Testis (tissue), 2 donors: ENCODE measurements around the gene BRD9.

Experiments used
- POLR2A ChIP-seq: fragments of 450-650 bp; IDR thresholded peaks from one replicate; pipeline ENCODE4 v1.6.1; 2017; ENCODE audit warnings: antibody characterized with exemption, mild to moderate bottlenecking, moderate library complexity
- TF ChIP-seq, protein P1 (sequence below), 3 experiments: fragments of 450-650 bp in 2 of 3; fragments of 200-600 bp in 1 of 3; sonication (generic) in 1 of 3; IDR thresholded peaks; one replicate each; pipeline ENCODE4 v1.5.1; 2016 to 2019; ENCODE audit warnings: antibody characterized with exemption in 3 of 3, mild to moderate bottlenecking in 2 of 3, moderate library complexity in 1 of 3

DNA sequence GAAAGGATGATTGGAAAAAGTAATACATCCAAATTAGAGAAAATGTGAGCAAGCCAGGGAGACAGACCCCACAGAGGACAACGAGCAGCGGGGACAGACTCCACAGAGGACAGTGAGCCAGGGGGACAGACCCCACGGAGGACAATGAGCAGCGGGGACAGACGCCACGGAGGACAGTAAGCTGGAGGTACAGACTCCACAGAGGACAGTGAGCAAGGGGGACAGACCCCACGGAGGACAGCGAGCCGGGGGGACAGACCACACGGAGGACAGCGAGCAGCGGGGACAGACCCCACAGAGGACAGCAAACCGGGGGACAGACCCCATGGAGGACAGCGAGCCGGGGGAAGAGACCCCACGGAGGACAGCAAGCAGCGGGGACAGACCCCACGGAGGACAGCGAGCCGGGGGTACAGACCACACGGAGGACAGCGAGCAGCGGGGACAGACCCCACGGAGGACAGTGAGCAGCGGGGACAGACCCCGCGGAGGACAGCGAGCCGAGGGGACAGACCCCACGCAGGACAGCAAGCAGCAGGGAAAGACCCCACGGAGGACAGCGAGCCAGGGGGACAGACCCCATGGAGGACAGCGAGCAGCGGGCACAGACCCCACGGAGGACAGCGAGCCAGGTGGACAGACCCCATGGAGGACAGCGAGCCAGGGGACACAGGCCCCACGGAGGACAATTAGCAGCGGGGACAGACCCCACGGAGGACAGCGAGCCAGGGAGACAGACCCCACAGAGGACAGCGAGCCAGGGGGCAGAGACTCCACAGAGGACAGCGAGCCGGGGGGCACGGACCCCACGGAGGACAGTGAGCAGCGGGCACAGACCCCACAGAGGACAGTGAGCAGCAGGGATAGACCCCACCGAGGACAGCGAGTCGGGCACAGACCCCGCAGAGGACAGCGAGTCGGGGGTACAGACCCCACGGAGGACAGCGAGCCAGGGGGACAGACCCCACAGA is 39.9 kb downstream of the BRD9 start:
- TF ChIP-seq, protein P1, sequence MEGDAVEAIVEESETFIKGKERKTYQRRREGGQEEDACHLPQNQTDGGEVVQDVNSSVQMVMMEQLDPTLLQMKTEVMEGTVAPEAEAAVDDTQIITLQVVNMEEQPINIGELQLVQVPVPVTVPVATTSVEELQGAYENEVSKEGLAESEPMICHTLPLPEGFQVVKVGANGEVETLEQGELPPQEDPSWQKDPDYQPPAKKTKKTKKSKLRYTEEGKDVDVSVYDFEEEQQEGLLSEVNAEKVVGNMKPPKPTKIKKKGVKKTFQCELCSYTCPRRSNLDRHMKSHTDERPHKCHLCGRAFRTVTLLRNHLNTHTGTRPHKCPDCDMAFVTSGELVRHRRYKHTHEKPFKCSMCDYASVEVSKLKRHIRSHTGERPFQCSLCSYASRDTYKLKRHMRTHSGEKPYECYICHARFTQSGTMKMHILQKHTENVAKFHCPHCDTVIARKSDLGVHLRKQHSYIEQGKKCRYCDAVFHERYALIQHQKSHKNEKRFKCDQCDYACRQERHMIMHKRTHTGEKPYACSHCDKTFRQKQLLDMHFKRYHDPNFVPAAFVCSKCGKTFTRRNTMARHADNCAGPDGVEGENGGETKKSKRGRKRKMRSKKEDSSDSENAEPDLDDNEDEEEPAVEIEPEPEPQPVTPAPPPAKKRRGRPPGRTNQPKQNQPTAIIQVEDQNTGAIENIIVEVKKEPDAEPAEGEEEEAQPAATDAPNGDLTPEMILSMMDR (IDR thresholded peaks at IDR 0.05) = no peak
- no peak for TF ChIP-seq POLR2A
